HepG2 (cell line): Measurements from ENCODE around the gene SRRT. TPM values are rescaled to one million over a fixed set of nuclear protein-coding genes. Genes with fewer than 3 reads are reported as not detected.

Experiments used
- CHD4 ChIP-seq: fragments of 200-600 bp; sonication (generic); IDR thresholded peaks from 2 replicates; pipeline ENCODE4 v1.7.0; 2017; ENCODE audit warnings: mild to moderate bottlenecking, low read length, borderline replicate concordance
- KLF6 ChIP-seq: IDR thresholded peaks from 2 replicates; pipeline ENCODE4 v1.8.0; 2016; ENCODE audit warnings: missing biosample characterization, missing genetic modification reagents
- MXI1 ChIP-seq: IDR thresholded peaks from 3 replicates; pipeline ENCODE4 v1.6.1; 2012; ENCODE audit warnings: low read depth, low read length, inconsistent platforms, borderline replicate concordance
- SP4 ChIP-seq: sonication (generic); formaldehyde crosslinking; IDR thresholded peaks from 2 replicates; pipeline ENCODE4 v1.8.1; 2023; ENCODE audit warnings: mild to moderate bottlenecking, missing genetic modification reagents
- TCF7 ChIP-seq: sonication (generic); IDR thresholded peaks from 2 replicates; pipeline ENCODE4 v1.6.1; 2016; ENCODE audit warnings: antibody characterized with exemption, low read depth
- ZBTB7A ChIP-seq: sonication (generic); formaldehyde crosslinking; IDR thresholded peaks from 2 replicates; pipeline ENCODE4 v1.8.0; 2022; ENCODE audit warnings: mild to moderate bottlenecking, missing genetic modification reagents
- ZNF33B ChIP-seq: sonication (generic); formaldehyde crosslinking; IDR thresholded peaks from 2 replicates; pipeline ENCODE4 v1.5.1; 2020; ENCODE audit warnings: mild to moderate bottlenecking, missing genetic modification reagents
- ZNF430 ChIP-seq: sonication (generic); formaldehyde crosslinking; IDR thresholded peaks from 2 replicates; pipeline ENCODE4 v1.9.0; 2021; ENCODE audit warnings: mild to moderate bottlenecking, missing genetic modification reagents
- ZNF614 ChIP-seq: IDR thresholded peaks from 2 replicates; pipeline ENCODE4 v1.6.1; 2018; ENCODE audit warnings: missing biosample characterization, missing genetic modification reagents, inconsistent platforms, borderline replicate concordance
- polyA plus RNA-seq, 8 experiments: library from polyadenylated mRNA; depleted of rRNA in 3 of 8; stranded (reverse) in 7 of 8; unstranded in 1 of 8; fragments of >200 nt; fragmentation: Illumina TruSeq in 4 of 8; extraction: Trizol in 4 of 8; gene quantifications; 2 replicates each; pipeline versions ENCODE4 v1.2.1 to v1.2.3, GENCODE V29; 2011 to 2016; ENCODE audit warnings: low read depth in 4 of 8, missing spikeins in 1 of 8, mixed read lengths in 1 of 8; ENCODE audit not compliant: insufficient read depth in 1 of 8
- total RNA-seq, 5 experiments: library from RNA; depleted of rRNA; stranded (reverse); fragments of >200 nt; fragmentation: Illumina TruSeq; extraction: Trizol; gene quantifications; 2 replicates each; pipeline ENCODE4 v1.2.3, GENCODE V29; 2016; ENCODE audit warnings: low read depth in 1 of 5
- TF ChIP-seq, protein P1 (sequence below): sonication (generic); formaldehyde crosslinking; IDR thresholded peaks from 2 replicates; pipeline ENCODE4 v1.5.1; 2020; ENCODE audit warnings: missing genetic modification reagents, mild to moderate bottlenecking, borderline replicate concordance
- TF ChIP-seq, protein P2 (sequence below), 2 experiments: IDR thresholded peaks; 2 replicates each; pipeline ENCODE4 v1.6.1; 2011 to 2012; ENCODE audit warnings: low read length in 2 of 2, borderline replicate concordance in 1 of 2, low read depth in 1 of 2, mild to moderate bottlenecking in 1 of 2, moderate library complexity in 1 of 2
- TF ChIP-seq, protein P3 (sequence below): IDR thresholded peaks from 2 replicates; pipeline ENCODE4 v1.6.1; 2016; ENCODE audit warnings: low read depth, missing genetic modification reagents, missing compliant biosample characterization
- TF ChIP-seq, protein P4 (sequence below): sonication (generic); formaldehyde crosslinking; IDR thresholded peaks from 2 replicates; pipeline ENCODE4 v1.8.0; 2022; ENCODE audit warnings: mild to moderate bottlenecking, missing genetic modification reagents, moderate library complexity
- TF ChIP-seq, protein P5 (sequence below): sonication (generic); formaldehyde crosslinking; IDR thresholded peaks from 2 replicates; pipeline ENCODE4 v1.8.0; 2022; ENCODE audit warnings: missing genetic modification reagents, mild to moderate bottlenecking, inconsistent platforms, borderline replicate concordance

Gene SRRT
- total and polyA plus RNA-seq, 2 of the 13 experiments (the other 11 are each of a cell fraction or from before 2014, with no cell fraction given), result 26.2 to 106 TPM

DNA sequence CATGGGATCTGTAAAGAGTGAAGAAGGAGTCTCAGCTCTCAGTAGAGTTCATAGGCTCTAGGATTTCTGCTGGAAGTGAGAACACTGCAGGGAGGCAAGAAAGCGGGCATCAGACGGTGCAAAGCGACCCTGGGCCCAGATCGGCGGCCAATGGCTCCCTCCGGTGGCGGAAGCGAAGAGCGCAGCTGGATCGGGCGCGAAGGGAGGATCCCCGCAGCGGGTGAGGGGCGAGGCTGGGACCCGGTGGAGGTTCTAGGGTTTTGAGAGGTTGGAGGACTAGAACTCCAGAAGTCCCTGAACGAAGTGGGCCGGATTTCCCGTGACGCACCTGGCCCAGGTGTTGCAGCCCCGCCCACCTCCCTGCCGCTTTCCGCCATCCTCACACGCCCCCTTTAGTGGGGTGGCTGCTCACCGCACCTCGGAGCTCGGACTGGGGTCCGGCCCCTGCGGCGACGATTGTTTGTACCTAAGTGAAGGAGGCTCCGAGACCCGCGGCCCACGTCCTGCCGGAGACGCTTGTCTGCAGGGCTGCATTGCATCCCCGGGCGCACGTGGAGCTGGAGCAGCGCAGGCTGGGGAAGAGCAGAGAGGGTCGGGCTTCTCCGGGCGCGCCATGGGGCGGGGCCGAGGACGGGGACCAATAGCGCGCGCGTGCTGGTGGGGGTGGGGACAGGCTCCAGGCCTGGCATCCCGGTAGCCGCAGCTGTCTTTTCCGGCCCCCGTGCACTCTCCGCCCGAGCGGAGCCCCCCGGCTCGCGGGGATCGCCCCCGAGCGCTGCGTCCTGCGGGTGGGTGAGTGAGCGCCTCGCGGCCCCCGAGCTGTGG lies 22.6 kb upstream of the SRRT start, which contains the start of gene SLC12A9 (continued):
- TF ChIP-seq ZNF614, result no peak
- TF ChIP-seq, protein P1, sequence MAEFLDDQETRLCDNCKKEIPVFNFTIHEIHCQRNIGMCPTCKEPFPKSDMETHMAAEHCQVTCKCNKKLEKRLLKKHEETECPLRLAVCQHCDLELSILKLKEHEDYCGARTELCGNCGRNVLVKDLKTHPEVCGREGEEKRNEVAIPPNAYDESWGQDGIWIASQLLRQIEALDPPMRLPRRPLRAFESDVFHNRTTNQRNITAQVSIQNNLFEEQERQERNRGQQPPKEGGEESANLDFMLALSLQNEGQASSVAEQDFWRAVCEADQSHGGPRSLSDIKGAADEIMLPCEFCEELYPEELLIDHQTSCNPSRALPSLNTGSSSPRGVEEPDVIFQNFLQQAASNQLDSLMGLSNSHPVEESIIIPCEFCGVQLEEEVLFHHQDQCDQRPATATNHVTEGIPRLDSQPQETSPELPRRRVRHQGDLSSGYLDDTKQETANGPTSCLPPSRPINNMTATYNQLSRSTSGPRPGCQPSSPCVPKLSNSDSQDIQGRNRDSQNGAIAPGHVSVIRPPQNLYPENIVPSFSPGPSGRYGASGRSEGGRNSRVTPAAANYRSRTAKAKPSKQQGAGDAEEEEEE (CRISPR knock-in tag), result no peak
- TF ChIP-seq MXI1, result peak; percentile 98
- 0 out of 2 replicates have a peak, but pooled peaks have one; percentile 21 for TF ChIP-seq CHD4
- no peak for TF ChIP-seq ZNF430 (CRISPR knock-in tag)
- TF ChIP-seq, protein P2, sequence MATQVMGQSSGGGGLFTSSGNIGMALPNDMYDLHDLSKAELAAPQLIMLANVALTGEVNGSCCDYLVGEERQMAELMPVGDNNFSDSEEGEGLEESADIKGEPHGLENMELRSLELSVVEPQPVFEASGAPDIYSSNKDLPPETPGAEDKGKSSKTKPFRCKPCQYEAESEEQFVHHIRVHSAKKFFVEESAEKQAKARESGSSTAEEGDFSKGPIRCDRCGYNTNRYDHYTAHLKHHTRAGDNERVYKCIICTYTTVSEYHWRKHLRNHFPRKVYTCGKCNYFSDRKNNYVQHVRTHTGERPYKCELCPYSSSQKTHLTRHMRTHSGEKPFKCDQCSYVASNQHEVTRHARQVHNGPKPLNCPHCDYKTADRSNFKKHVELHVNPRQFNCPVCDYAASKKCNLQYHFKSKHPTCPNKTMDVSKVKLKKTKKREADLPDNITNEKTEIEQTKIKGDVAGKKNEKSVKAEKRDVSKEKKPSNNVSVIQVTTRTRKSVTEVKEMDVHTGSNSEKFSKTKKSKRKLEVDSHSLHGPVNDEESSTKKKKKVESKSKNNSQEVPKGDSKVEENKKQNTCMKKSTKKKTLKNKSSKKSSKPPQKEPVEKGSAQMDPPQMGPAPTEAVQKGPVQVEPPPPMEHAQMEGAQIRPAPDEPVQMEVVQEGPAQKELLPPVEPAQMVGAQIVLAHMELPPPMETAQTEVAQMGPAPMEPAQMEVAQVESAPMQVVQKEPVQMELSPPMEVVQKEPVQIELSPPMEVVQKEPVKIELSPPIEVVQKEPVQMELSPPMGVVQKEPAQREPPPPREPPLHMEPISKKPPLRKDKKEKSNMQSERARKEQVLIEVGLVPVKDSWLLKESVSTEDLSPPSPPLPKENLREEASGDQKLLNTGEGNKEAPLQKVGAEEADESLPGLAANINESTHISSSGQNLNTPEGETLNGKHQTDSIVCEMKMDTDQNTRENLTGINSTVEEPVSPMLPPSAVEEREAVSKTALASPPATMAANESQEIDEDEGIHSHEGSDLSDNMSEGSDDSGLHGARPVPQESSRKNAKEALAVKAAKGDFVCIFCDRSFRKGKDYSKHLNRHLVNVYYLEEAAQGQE (IDR thresholded peaks at IDR 0.05; ENCODE audit: borderline replicate concordance in 1 of 2, low read depth in 1 of 2, low read length in 2 of 2), result no peak
- no peak for TF ChIP-seq ZNF33B
- peak; percentile 50; the same call in 1 of the 2 replicates for TF ChIP-seq KLF6 (CRISPR knock-in tag)
- TF ChIP-seq, protein P3, sequence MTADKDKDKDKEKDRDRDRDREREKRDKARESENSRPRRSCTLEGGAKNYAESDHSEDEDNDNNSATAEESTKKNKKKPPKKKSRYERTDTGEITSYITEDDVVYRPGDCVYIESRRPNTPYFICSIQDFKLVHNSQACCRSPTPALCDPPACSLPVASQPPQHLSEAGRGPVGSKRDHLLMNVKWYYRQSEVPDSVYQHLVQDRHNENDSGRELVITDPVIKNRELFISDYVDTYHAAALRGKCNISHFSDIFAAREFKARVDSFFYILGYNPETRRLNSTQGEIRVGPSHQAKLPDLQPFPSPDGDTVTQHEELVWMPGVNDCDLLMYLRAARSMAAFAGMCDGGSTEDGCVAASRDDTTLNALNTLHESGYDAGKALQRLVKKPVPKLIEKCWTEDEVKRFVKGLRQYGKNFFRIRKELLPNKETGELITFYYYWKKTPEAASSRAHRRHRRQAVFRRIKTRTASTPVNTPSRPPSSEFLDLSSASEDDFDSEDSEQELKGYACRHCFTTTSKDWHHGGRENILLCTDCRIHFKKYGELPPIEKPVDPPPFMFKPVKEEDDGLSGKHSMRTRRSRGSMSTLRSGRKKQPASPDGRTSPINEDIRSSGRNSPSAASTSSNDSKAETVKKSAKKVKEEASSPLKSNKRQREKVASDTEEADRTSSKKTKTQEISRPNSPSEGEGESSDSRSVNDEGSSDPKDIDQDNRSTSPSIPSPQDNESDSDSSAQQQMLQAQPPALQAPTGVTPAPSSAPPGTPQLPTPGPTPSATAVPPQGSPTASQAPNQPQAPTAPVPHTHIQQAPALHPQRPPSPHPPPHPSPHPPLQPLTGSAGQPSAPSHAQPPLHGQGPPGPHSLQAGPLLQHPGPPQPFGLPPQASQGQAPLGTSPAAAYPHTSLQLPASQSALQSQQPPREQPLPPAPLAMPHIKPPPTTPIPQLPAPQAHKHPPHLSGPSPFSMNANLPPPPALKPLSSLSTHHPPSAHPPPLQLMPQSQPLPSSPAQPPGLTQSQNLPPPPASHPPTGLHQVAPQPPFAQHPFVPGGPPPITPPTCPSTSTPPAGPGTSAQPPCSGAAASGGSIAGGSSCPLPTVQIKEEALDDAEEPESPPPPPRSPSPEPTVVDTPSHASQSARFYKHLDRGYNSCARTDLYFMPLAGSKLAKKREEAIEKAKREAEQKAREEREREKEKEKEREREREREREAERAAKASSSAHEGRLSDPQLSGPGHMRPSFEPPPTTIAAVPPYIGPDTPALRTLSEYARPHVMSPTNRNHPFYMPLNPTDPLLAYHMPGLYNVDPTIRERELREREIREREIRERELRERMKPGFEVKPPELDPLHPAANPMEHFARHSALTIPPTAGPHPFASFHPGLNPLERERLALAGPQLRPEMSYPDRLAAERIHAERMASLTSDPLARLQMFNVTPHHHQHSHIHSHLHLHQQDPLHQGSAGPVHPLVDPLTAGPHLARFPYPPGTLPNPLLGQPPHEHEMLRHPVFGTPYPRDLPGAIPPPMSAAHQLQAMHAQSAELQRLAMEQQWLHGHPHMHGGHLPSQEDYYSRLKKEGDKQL (CRISPR knock-in tag), result no peak
- peak; percentile 54; the same call in 1 of the 2 replicates for TF ChIP-seq SP4 (CRISPR knock-in tag)
- TF ChIP-seq, protein P4, sequence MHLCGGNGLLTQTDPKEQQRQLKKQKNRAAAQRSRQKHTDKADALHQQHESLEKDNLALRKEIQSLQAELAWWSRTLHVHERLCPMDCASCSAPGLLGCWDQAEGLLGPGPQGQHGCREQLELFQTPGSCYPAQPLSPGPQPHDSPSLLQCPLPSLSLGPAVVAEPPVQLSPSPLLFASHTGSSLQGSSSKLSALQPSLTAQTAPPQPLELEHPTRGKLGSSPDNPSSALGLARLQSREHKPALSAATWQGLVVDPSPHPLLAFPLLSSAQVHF (CRISPR knock-in tag), result no peak
- TF ChIP-seq TCF7, result no peak
- TF ChIP-seq, protein P5, sequence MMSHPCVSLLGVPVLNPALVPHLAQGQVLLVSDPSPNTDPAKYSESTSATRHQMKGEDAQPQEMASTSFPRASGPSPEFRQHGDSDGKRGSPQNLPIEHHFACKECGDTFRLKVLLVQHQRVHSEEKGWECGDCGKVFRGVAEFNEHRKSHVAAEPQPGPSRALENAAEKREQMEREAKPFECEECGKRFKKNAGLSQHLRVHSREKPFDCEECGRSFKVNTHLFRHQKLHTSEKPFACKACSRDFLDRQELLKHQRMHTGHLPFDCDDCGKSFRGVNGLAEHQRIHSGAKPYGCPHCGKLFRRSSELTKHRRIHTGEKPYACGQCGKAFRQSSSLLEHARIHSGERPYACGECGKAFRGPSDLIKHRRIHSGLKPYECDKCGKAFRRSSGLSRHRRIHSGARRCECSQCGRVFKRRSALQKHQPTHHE (CRISPR knock-in tag), result peak; percentile 52; the same call in 1 of the 2 replicates
- no peak for TF ChIP-seq ZBTB7A (CRISPR knock-in tag)
